ENCODE results near the gene SYT1.

GRCh38 chr12:79199166-79199565 is 334.6 kb downstream of the SYT1 start:
- TF ChIP-seq CTCF (IDR thresholded peaks at IDR 0.05) (no peak), POLR2AphosphoS5 (IDR thresholded peaks at IDR 0.05) (no peak)

Measured in prostate gland (tissue), 2 donors.